PFSK-1 (cell line): Measurements from ENCODE around the gene CYP2B6.

Experiments used
- FOXP2 ChIP-seq: optimal IDR thresholded peaks from 2 replicates; pipeline ENCODE3; 2011; ENCODE audit warnings: borderline replicate concordance, control low read depth, inconsistent platforms; ENCODE audit not compliant: insufficient read depth; ENCODE audit errors: extremely low read length, extremely low read depth
- POLR2AphosphoS5 ChIP-seq: IDR thresholded peaks from 2 replicates; pipeline ENCODE4 v1.6.1; 2012; ENCODE audit warnings: low read depth, mild to moderate bottlenecking, control low read depth, low read length, moderate library complexity
- REST ChIP-seq, 2 experiments: IDR thresholded peaks; 2 replicates each; pipeline versions ENCODE4 v1.6.1 to v1.8.0; 2011 to 2012; ENCODE audit warnings: low read depth in 2 of 2, low read length in 2 of 2, control low read depth in 1 of 2, inconsistent platforms in 1 of 2, mild to moderate bottlenecking in 1 of 2, moderate library complexity in 1 of 2; ENCODE audit not compliant: insufficient read depth in 1 of 2
- SIN3A ChIP-seq: IDR thresholded peaks from 2 replicates; pipeline ENCODE4 v1.6.1; 2012; ENCODE audit warnings: mild to moderate bottlenecking, low read length, moderate library complexity, borderline replicate concordance; ENCODE audit not compliant: insufficient read depth
- TAF1 ChIP-seq: IDR thresholded peaks from 2 replicates; pipeline ENCODE4 v1.6.1; 2012; ENCODE audit warnings: low read length, control low read depth, borderline replicate concordance; ENCODE audit not compliant: insufficient read depth

CYP2B6 gene

GRCh38 chr19:40960062-40960685 is 30.9 kb upstream of the CYP2B6 start:
- TF ChIP-seq SIN3A (no peak), POLR2AphosphoS5 (no peak), FOXP2 (no peak), TAF1 (no peak), REST (IDR thresholded peaks at IDR 0.05; ENCODE audit: insufficient read depth in 1 of 2, low read depth in 2 of 2, low read length in 2 of 2) (no peak)

- TF ChIP-seq POLR2AphosphoS5 (no peak), SIN3A (no peak), REST (IDR thresholded peaks at IDR 0.05; ENCODE audit: insufficient read depth in 1 of 2, low read depth in 2 of 2, low read length in 2 of 2) (no peak), TAF1 (no peak), FOXP2 (no peak)
Measured at GRCh38 chr19:40960780-40961179, 30.3 kb upstream of the CYP2B6 start.

- TF ChIP-seq POLR2AphosphoS5 (no peak), FOXP2 (no peak), SIN3A (no peak), TAF1 (no peak), REST (IDR thresholded peaks at IDR 0.05; ENCODE audit: insufficient read depth in 1 of 2, low read depth in 2 of 2, low read length in 2 of 2) (no peak)
Measured at GRCh38 chr19:40962460-40962961, 28.6 kb upstream of the CYP2B6 start.

- TF ChIP-seq FOXP2 = no peak
- TF ChIP-seq REST (IDR thresholded peaks at IDR 0.05; ENCODE audit: insufficient read depth in 1 of 2, low read depth in 2 of 2, low read length in 2 of 2) = no peak
- TF ChIP-seq TAF1 = no peak
- no peak for TF ChIP-seq POLR2AphosphoS5
- no peak for TF ChIP-seq SIN3A
Measured at GRCh38 chr19:40974633-40975037, 16.4 kb upstream of the CYP2B6 start.
